A549 (cell line): ENCODE measurements around the gene INO80. TPM values are rescaled to one million over a fixed set of nuclear protein-coding genes. Genes with fewer than 3 reads are reported as not detected.

Source experiments
- ATAC-seq, 2 experiments: fragments of 200-7000 bp in 1 of 2; fragments of >200 bp in 1 of 2; cut with Nextera tagmentation in 1 of 2; cut with Tn5 transposase in 1 of 2; 3 replicates each; pipeline versions ENCODE4 v1.8.0 to v1.9.1; 2018 to 2020; ENCODE audit warnings: mild to moderate bottlenecking in 1 of 2, moderate library complexity in 1 of 2
- CTCF ChIA-PET: fragments of 300-600 bp; sonication (Branson Sonifier 250); formaldehyde crosslinking; extraction: SDS; loops from one replicate; lab custom pipeline; 2021; ENCODE audit warnings: antibody characterized with exemption, inconsistent platforms; lab: Yijun Ruan, JAX
- POLR2A ChIA-PET: fragments of 350-600 bp; formaldehyde crosslinking; extraction: SDS; loops from one replicate; lab custom pipeline; 2021; ENCODE audit warnings: antibody characterized with exemption, inconsistent platforms; lab: Yijun Ruan, JAX
- DNase-seq, 2 experiments: peaks; one replicate each; pipeline versions ENCODE4 v3.0.0 to v3.0.0-alpha.2; 2011 to 2016; ENCODE audit warnings: low read depth in 1 of 2, low spot score in 1 of 2
- FAIRE-seq: peaks from 2 replicates; lab custom pipeline; 2011; peaks lifted over from hg19 to GRCh38; lab: Jason Lieb, UNC
- H3K27ac ChIP-seq, 2 experiments: fragments of >200 bp; sonication (Bioruptor Twin); formaldehyde crosslinking; 3 replicates each; pipeline ENCODE4 v1.5.1; 2016 to 2017
- H3K4me1 ChIP-seq: fragments of >200 bp; sonication (Bioruptor Twin); formaldehyde crosslinking; 3 replicates; pipeline ENCODE4 v1.6.1; 2016
- H3K4me2 ChIP-seq: fragments of >200 bp; sonication (Bioruptor Twin); formaldehyde crosslinking; 3 replicates; pipeline ENCODE4 v1.6.1; 2016
- H3K4me3 ChIP-seq: fragments of >200 bp; sonication (Bioruptor Twin); formaldehyde crosslinking; 3 replicates; pipeline ENCODE4 v1.5.1; 2016
- H3K9me3 ChIP-seq: fragments of >200 bp; sonication (Bioruptor Twin); formaldehyde crosslinking; 3 replicates; pipeline ENCODE4 v1.6.1; 2016
- ATOH8 ChIP-seq: fragments of 250-450 bp; sonication (Bioruptor Pico); IDR thresholded peaks from 2 replicates; pipeline ENCODE4 v1.5.0; 2020; ENCODE audit warnings: low read depth, mild to moderate bottlenecking, moderate library complexity
- CBX2 ChIP-seq: fragments of 200-600 bp; sonication (generic); IDR thresholded peaks from 2 replicates; pipeline ENCODE4 v1.6.1; 2016; ENCODE audit warnings: low read depth, mild to moderate bottlenecking, borderline replicate concordance
- CBX8 ChIP-seq: fragments of 200-600 bp; sonication (generic); IDR thresholded peaks from 2 replicates; pipeline ENCODE4 v1.6.1; 2016
- CEBPB ChIP-seq, 2 experiments: fragments of >200 bp in 1 of 2; sonication (Bioruptor Twin) in 1 of 2; formaldehyde crosslinking in 1 of 2; IDR thresholded peaks; 2 replicates each; pipeline ENCODE4 v1.6.1; 2012 to 2016
- CHD2 ChIP-seq: fragments of 150-350 bp; IDR thresholded peaks from 2 replicates; pipeline ENCODE4 v1.6.1; 2014; ENCODE audit warnings: low read length; ENCODE audit not compliant: partially characterized antibody
- EHF ChIP-seq: fragments of 250-450 bp; sonication (Bioruptor Pico); IDR thresholded peaks from 2 replicates; pipeline ENCODE4 v1.5.0; 2020; ENCODE audit warnings: mild to moderate bottlenecking
- FOSL2 ChIP-seq, 2 experiments: fragments of 450-650 bp in 1 of 2; fragments of >200 bp in 1 of 2; sonication (Bioruptor Twin) in 1 of 2; formaldehyde crosslinking; IDR thresholded peaks; 2 replicates each; pipeline versions ENCODE4 v1.5.0 to v1.6.1; 2016 to 2020; ENCODE audit warnings: mild to moderate bottlenecking in 1 of 2, moderate library complexity in 1 of 2
- GATA3 ChIP-seq: IDR thresholded peaks from 2 replicates; pipeline ENCODE4 v1.6.1; 2012; ENCODE audit warnings: borderline replicate concordance
- HDAC2 ChIP-seq: fragments of 200-600 bp; sonication (generic); IDR thresholded peaks from 2 replicates; pipeline ENCODE4 v1.6.1; 2016
- HOXA7 ChIP-seq: fragments of 250-450 bp; sonication (Bioruptor Pico); IDR thresholded peaks from 2 replicates; pipeline ENCODE4 v1.5.0; 2020; ENCODE audit warnings: mild to moderate bottlenecking, moderate library complexity
- KDM1A ChIP-seq: fragments of 200-600 bp; sonication (generic); IDR thresholded peaks from 2 replicates; pipeline ENCODE4 v1.6.1; 2016; ENCODE audit warnings: low read depth, mild to moderate bottlenecking
- KDM5A ChIP-seq: fragments of 200-600 bp; sonication (generic); IDR thresholded peaks from 2 replicates; pipeline ENCODE4 v1.6.1; 2016; ENCODE audit warnings: antibody characterized with exemption, mild to moderate bottlenecking
- MAFK ChIP-seq: fragments of 450-650 bp; IDR thresholded peaks from 2 replicates; pipeline ENCODE4 v1.6.1; 2014; ENCODE audit not compliant: partially characterized antibody
- MAZ ChIP-seq: fragments of 150-350 bp; IDR thresholded peaks from 2 replicates; pipeline ENCODE4 v1.6.1; 2014; ENCODE audit warnings: antibody characterized with exemption, low read depth, low read length, borderline replicate concordance
- POLR2A ChIP-seq: IDR thresholded peaks from 2 replicates; pipeline ENCODE4 v1.6.1; 2012; ENCODE audit warnings: mild to moderate bottlenecking, low read length
- POLR2AphosphoS2 ChIP-seq: conservative IDR thresholded peaks from 2 replicates; pipeline ENCODE4 v1.6.1; 2012; ENCODE audit warnings: low read length, improper control_type of control experiment, inconsistent platforms
- RAD21 ChIP-seq, 2 experiments: fragments of >200 bp in 1 of 2; sonication (Bioruptor Twin) in 1 of 2; formaldehyde crosslinking in 1 of 2; IDR thresholded peaks in 1 of 2; conservative IDR thresholded peaks in 1 of 2; 2 replicates in 1 of 2; 3 replicates in 1 of 2; pipeline ENCODE4 v1.6.1; 2012 to 2018; ENCODE audit warnings: inconsistent platforms in 1 of 2
- RCOR1 ChIP-seq: fragments of 150-350 bp; IDR thresholded peaks from 2 replicates; pipeline ENCODE4 v1.6.1; 2014; ENCODE audit warnings: antibody characterized with exemption, low read length, low read depth
- RFX5 ChIP-seq: fragments of 450-650 bp; IDR thresholded peaks from 2 replicates; pipeline ENCODE4 v1.7.1; 2014; ENCODE audit warnings: antibody characterized with exemption, mild to moderate bottlenecking, moderate library complexity
- SMC3 ChIP-seq: fragments of >200 bp; sonication (Bioruptor Twin); formaldehyde crosslinking; IDR thresholded peaks from 3 replicates; pipeline ENCODE4 v1.6.1; 2018; ENCODE audit warnings: inconsistent platforms
- SREBF2 ChIP-seq: fragments of 450-650 bp; IDR thresholded peaks from 2 replicates; pipeline ENCODE4 v1.6.1; 2014; ENCODE audit warnings: mild to moderate bottlenecking, moderate library complexity
- TP53 ChIP-seq: fragments of 250-450 bp; sonication (Bioruptor Pico); IDR thresholded peaks from 2 replicates; pipeline ENCODE4 v1.5.0; 2021; ENCODE audit warnings: mild to moderate bottlenecking, moderate library complexity
- USF2 ChIP-seq: fragments of 450-650 bp; IDR thresholded peaks from 2 replicates; pipeline ENCODE4 v1.6.1; 2014; ENCODE audit warnings: antibody characterized with exemption
- ZNF302 ChIP-seq: fragments of 250-450 bp; sonication (Bioruptor Pico); IDR thresholded peaks from 2 replicates; pipeline ENCODE4 v1.9.0; 2021; ENCODE audit warnings: inconsistent platforms, mild to moderate bottlenecking, moderate library complexity
- WGBS: methylation state at CpG from one replicate; pipeline ENCODE4 v1.1.6; 2017; ENCODE audit errors: missing lambda C conversion rate; 5-methylcytosine and 5-hydroxymethylcytosine counted together
- polyA plus RNA-seq, 4 experiments: library from polyadenylated mRNA; depleted of rRNA in 3 of 4; stranded (reverse); fragments of >200 nt; fragmentation: RNase III in 1 of 4; extraction: RNeasy Plus Mini Kit Qiagen cat#74134 plus additional on column Dnase treatment in 1 of 4; gene quantifications; 2 replicates in 3 of 4; 3 replicates in 1 of 4; pipeline ENCODE4 v1.2.3, GENCODE V29; 2011 to 2017
- TF ChIP-seq, protein P1 (sequence below): fragments of >200 bp; sonication (Bioruptor Twin); formaldehyde crosslinking; IDR thresholded peaks from 3 replicates; pipeline ENCODE4 v1.5.1; 2016
- TF ChIP-seq, protein P2 (sequence below): fragments of >200 bp; sonication (Bioruptor Twin); formaldehyde crosslinking; IDR thresholded peaks from 2 replicates; pipeline ENCODE4 v1.6.1; 2016
- TF ChIP-seq, protein P3 (sequence below): fragments of >200 bp; sonication (Bioruptor Twin); formaldehyde crosslinking; IDR thresholded peaks from 3 replicates; pipeline ENCODE4 v1.6.1; 2016
- TF ChIP-seq, protein P4 (sequence below): IDR thresholded peaks from 2 replicates; pipeline ENCODE4 v1.6.1; 2012

Gene INO80
- polyA plus RNA-seq, 2 of the 4 experiments (the other 2 are of a cell fraction) = 6.7 to 10.9 TPM

- TF ChIP-seq, protein P1, sequence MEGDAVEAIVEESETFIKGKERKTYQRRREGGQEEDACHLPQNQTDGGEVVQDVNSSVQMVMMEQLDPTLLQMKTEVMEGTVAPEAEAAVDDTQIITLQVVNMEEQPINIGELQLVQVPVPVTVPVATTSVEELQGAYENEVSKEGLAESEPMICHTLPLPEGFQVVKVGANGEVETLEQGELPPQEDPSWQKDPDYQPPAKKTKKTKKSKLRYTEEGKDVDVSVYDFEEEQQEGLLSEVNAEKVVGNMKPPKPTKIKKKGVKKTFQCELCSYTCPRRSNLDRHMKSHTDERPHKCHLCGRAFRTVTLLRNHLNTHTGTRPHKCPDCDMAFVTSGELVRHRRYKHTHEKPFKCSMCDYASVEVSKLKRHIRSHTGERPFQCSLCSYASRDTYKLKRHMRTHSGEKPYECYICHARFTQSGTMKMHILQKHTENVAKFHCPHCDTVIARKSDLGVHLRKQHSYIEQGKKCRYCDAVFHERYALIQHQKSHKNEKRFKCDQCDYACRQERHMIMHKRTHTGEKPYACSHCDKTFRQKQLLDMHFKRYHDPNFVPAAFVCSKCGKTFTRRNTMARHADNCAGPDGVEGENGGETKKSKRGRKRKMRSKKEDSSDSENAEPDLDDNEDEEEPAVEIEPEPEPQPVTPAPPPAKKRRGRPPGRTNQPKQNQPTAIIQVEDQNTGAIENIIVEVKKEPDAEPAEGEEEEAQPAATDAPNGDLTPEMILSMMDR = no peak
- TF ChIP-seq GATA3 = no peak
Observed at GRCh38 chr15:41024131-41024530, 91.9 kb downstream of the INO80 start (continued).

DNA sequence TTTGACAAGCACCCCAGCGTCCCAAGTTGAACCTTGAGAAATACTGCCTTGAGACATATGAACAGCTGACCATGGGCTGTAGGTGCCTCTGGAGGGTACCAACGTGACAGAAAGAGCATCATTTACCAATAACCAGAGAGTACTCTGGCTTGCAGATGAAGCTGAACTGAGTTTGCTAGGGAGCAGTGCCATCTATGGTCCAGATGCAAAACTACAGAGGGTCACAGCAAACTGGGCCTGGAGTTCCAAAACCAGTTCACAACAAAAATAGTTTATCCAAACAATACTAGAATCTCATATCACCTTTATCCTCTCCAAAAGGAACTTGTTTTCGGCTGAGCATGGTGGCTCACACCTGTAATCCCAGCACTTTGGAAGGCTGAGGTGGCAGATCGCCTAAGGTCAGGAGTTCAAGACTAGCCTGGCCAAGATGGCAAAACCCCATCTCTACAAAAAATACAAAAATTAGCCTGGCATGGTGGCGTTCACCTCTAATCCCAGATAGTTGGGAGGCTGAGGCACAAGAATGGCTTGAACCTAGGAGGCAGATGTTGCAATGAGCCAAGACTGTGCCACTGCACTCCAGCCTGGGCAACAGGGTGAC is 93.5 kb downstream of the INO80 start:
- POLR2A ChIA-PET = interaction anchor here (0.5 to 0.8 kb wide), 2 partner anchors 81 to 382 kb away, joined by 3 read pairs; no protein-coding TSS in a partner anchor
- no peak overlapping the region for H3K4me2 ChIP-seq
- no peaks in the 10 kb centered on the region for H3K4me1 ChIP-seq
- TF ChIP-seq HOXA7 (CRISPR knock-in tag) (no peak), FOSL2 (IDR thresholded peaks at IDR 0.05) (no peak), FOSL2 (CRISPR knock-in tag; IDR thresholded peaks at IDR 0.05) (no peak), KDM1A (no peak), POLR2AphosphoS2 (no peak), RAD21 (conservative IDR thresholded peaks at IDR 0.05 in 1 of 2, IDR thresholded peaks at IDR 0.05 in 1 of 2) (peak; percentile 68 to 75), SMC3 (peak; percentile 43; the same call in 1 of the 3 replicates), ZNF302 (CRISPR knock-in tag) (no peak), CBX2 (no peak), ATOH8 (CRISPR knock-in tag) (no peak), CHD2 (no peak), POLR2A (no peak)
- TF ChIP-seq, protein P1 = peak; percentile 57
- TF ChIP-seq, protein P2, sequence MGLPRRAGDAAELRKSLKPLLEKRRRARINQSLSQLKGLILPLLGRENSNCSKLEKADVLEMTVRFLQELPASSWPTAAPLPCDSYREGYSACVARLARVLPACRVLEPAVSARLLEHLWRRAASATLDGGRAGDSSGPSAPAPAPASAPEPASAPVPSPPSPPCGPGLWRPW = no peak
- TF ChIP-seq, protein P3, sequence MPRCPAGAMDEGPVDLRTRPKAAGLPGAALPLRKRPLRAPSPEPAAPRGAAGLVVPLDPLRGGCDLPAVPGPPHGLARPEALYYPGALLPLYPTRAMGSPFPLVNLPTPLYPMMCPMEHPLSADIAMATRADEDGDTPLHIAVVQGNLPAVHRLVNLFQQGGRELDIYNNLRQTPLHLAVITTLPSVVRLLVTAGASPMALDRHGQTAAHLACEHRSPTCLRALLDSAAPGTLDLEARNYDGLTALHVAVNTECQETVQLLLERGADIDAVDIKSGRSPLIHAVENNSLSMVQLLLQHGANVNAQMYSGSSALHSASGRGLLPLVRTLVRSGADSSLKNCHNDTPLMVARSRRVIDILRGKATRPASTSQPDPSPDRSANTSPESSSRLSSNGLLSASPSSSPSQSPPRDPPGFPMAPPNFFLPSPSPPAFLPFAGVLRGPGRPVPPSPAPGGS = no peak
- peak; percentile 31 to 51 for DNase-seq
- H3K9me3 ChIP-seq = no peaks in the 10 kb centered on the region
- 35% methylated on average over 5 of the region's 5 CpGs for WGBS
- ATAC-seq = peak; percentile 83 to 85
- CTCF ChIA-PET = interaction anchor here (0.7 to 7.2 kb wide), 22 partner anchors 8 to 162 kb away, joined by 3 to 65 read pairs (median 4); partner anchors contain the start of genes CHAC1 and DLL4
- no peak overlapping the region for H3K27ac ChIP-seq
- FAIRE-seq = no peak
- no peak overlapping the region for H3K4me3 ChIP-seq

DNA sequence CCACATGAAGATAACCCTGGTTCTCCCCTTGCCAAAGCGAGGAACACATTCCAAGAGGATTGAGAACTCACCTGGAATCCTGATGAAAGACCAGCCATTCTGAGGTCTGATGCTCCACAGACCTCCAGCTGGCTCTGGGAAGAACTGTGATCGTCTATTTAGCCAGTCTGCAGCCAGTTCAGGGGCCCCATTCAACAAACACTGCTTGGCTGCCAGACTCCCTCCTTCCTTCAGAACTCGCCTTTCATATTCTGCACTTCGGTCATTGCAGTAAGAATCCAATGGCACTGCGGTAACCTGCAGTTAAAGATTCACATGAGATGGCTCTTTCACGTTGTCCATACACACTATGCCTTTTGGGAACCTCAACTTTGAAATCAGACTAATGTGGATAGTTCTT is 95.3 kb downstream of the INO80 start:
- ChIA-PET POLR2A (no interaction called here), CTCF (interaction anchor here (0.8 to 7.2 kb wide), 7 partner anchors 13 to 90 kb away, joined by 3 to 65 read pairs (median 5); no protein-coding TSS in a partner anchor)
- FAIRE-seq (no peak), ATAC-seq (no peak), DNase-seq (no peak)
- Histone ChIP-seq H3K9me3 (no peaks in the 10 kb centered on the region), H3K4me3 (no peak overlapping the region), H3K27ac (no peak overlapping the region), H3K4me2 (no peak overlapping the region), H3K4me1 (no peaks in the 10 kb centered on the region)
- WGBS = 67% methylated on average over 6 of the region's 6 CpGs
- no peak for TF ChIP-seq FOSL2 (IDR thresholded peaks at IDR 0.05)
- TF ChIP-seq FOSL2 (CRISPR knock-in tag; IDR thresholded peaks at IDR 0.05) = no peak
- no peak for TF ChIP-seq USF2
- TF ChIP-seq CHD2 = no peak
- no peak for TF ChIP-seq TP53
- TF ChIP-seq, protein P4, sequence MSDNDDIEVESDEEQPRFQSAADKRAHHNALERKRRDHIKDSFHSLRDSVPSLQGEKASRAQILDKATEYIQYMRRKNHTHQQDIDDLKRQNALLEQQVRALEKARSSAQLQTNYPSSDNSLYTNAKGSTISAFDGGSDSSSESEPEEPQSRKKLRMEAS = no peak
- no peak for TF ChIP-seq KDM5A
- TF ChIP-seq CBX8 = no peak
- no peak for TF ChIP-seq RFX5
- no peak for TF ChIP-seq HDAC2
- TF ChIP-seq CEBPB (IDR thresholded peaks at IDR 0.05) = no peak
- no peak for TF ChIP-seq SREBF2
- no peak for TF ChIP-seq EHF (CRISPR knock-in tag)
- no peak for TF ChIP-seq GATA3
- no peak for TF ChIP-seq RCOR1
- TF ChIP-seq SMC3 = no peak
- TF ChIP-seq CBX2 = no peak
- TF ChIP-seq MAZ = no peak
- no peak for TF ChIP-seq MAFK
